Osteoblast (primary cell): ENCODE data around the gene CZIB. TPM values are rescaled to one million over a fixed set of nuclear protein-coding genes. Genes with fewer than 3 reads are reported as not detected.
"Not testable (repeated sequence)": the region's sequence is repeated elsewhere in the genome, so short reads cannot be mapped to it uniquely, and the experiment has no call there.

ENCODE experiments used
- DNase-seq: peaks from one replicate; pipeline ENCODE4 v3.0.0; 2011; ENCODE audit warnings: low spot score, mixed read lengths; ENCODE audit not compliant: insufficient read length; ENCODE audit errors: missing footprints
- H2AFZ ChIP-seq: 2 replicates; pipeline ENCODE4 v1.6.0; 2011; ENCODE audit warnings: mild to moderate bottlenecking, low read length
- H3K27ac ChIP-seq: 2 replicates; pipeline ENCODE4 v1.5.1; 2011; ENCODE audit warnings: mild to moderate bottlenecking, low read depth, low read length, moderate library complexity
- H3K27me3 ChIP-seq: 2 replicates; pipeline ENCODE4 v1.6.0; 2012; ENCODE audit warnings: mild to moderate bottlenecking, control low read depth, inconsistent platforms, low read length, moderate library complexity; ENCODE audit not compliant: insufficient read depth
- H3K36me3 ChIP-seq: 2 replicates; pipeline ENCODE4 v1.5.1; 2011; ENCODE audit warnings: mild to moderate bottlenecking, low read length, control low read depth, moderate library complexity; ENCODE audit not compliant: insufficient read depth
- H3K4me1 ChIP-seq: 2 replicates; pipeline ENCODE4 v1.5.1; 2011; ENCODE audit warnings: mild to moderate bottlenecking, low read length, control low read depth, moderate library complexity; ENCODE audit not compliant: insufficient read depth
- H3K4me2 ChIP-seq: 2 replicates; pipeline ENCODE4 v1.6.0; 2011; ENCODE audit warnings: mild to moderate bottlenecking, low read length; ENCODE audit not compliant: insufficient read depth
- H3K4me3 ChIP-seq: fragments of 200-600 bp; sonication (generic); 3 replicates; pipeline ENCODE4 v1.5.1; 2012; ENCODE audit warnings: mild to moderate bottlenecking, low read length, inconsistent platforms; ENCODE audit not compliant: insufficient read depth
- H3K79me2 ChIP-seq: 2 replicates; pipeline ENCODE4 v1.6.0; 2012; ENCODE audit warnings: mild to moderate bottlenecking, low read length, control low read depth, inconsistent platforms; ENCODE audit not compliant: insufficient read depth
- H3K9me3 ChIP-seq: 2 replicates; pipeline ENCODE4 v1.5.1; 2011; ENCODE audit warnings: low read depth, low read length, control low read depth
- H4K20me1 ChIP-seq: 2 replicates; pipeline ENCODE4 v1.6.0; 2012; ENCODE audit warnings: mild to moderate bottlenecking, low read length, control low read depth; ENCODE audit not compliant: insufficient read depth
- total RNA-seq: library from RNA; depleted of rRNA; stranded (reverse); fragments of >200 nt; gene quantifications from 2 replicates; pipeline ENCODE4 v1.2.3, GENCODE V29; 2012
- TF ChIP-seq, protein P1 (sequence below): IDR thresholded peaks from 2 replicates; pipeline ENCODE4 v1.5.1; 2011; ENCODE audit warnings: mild to moderate bottlenecking, low read depth, low read length, moderate library complexity; ENCODE audit errors: extremely low read depth

Gene CZIB
- total RNA-seq, 1 donor, result 63.7 TPM

DNA sequence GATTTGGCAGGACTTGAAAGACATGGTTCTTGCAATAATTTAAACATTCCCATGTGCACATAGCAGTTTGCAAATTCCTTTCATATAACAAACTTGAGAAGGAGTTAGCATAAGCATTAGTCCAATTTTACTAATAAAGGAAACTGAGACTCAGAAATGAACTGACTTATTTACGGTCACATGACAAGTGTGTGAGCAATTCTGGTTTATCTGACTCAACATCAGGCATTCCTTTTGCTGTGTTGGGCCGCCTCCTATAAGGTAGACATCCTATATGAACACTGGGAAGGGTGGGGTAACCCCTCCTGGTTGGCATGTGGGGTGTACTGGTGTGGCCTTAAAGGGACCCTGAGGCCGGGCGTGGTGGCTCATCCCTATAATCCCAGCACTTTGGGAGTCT, 32.3 kb downstream of the CZIB start:
- DNase-seq, result no peak
- TF ChIP-seq, protein P1, sequence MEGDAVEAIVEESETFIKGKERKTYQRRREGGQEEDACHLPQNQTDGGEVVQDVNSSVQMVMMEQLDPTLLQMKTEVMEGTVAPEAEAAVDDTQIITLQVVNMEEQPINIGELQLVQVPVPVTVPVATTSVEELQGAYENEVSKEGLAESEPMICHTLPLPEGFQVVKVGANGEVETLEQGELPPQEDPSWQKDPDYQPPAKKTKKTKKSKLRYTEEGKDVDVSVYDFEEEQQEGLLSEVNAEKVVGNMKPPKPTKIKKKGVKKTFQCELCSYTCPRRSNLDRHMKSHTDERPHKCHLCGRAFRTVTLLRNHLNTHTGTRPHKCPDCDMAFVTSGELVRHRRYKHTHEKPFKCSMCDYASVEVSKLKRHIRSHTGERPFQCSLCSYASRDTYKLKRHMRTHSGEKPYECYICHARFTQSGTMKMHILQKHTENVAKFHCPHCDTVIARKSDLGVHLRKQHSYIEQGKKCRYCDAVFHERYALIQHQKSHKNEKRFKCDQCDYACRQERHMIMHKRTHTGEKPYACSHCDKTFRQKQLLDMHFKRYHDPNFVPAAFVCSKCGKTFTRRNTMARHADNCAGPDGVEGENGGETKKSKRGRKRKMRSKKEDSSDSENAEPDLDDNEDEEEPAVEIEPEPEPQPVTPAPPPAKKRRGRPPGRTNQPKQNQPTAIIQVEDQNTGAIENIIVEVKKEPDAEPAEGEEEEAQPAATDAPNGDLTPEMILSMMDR, result no peak
- Histone ChIP-seq H3K36me3 (no peaks in the 10 kb centered on the region), H4K20me1 (no peaks in the 10 kb centered on the region), H3K79me2 (no peaks in the 10 kb centered on the region), H3K9me3 (no peaks in the 10 kb centered on the region), H3K4me1 (peaks cover 6% of the 10 kb centered on the region), H2AFZ (no peak overlapping the region), H3K27me3 (no peaks in the 10 kb centered on the region), H3K27ac (no peak overlapping the region), H3K4me2 (no peak overlapping the region), H3K4me3 (no peak overlapping the region)

DNA sequence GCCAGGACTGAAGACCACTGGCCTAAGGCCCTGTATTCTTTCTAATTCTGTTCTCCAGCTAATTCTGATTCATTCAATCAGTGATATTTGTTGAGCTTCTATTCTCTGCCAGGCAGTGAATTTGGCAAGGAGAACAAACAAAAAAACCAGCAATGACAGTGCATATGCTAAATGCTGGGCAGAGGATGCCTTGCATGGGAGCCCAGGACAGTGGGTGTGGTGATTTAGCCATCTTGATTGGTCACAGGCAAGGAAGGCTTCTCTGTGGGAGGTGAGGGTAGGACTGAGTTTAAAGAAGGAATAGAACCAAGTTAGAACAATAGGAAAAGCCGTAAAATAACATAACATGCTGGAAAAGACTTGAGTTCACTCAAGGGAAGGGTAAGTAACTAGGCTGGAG, 33.0 kb downstream of the CZIB start:
- H3K4me2 ChIP-seq, result no peak overlapping the region

DNA sequence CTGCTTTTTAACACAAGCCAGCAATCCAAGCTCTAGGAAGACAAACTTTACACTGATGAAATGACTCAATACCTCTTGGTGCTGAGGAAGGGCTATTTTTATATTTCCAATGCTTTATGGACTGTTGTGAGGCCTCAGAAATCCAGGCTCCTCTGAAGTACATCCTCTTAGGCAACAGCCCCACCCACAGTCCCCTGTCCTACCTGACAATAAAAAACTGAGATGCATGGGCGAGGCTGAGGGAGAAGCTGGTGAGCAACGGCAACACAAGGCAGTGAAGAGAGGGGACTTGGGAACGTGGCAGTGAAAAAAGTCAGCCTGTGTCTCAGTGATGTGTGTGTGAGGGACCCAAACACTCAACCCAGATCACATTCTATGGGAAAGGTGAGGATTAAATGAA, 33.9 kb downstream of the CZIB start:
- DNase-seq, result no peak
- Histone ChIP-seq H3K27me3 (no peaks in the 10 kb centered on the region), H3K9me3 (no peaks in the 10 kb centered on the region), H2AFZ (no peak overlapping the region), H4K20me1 (no peaks in the 10 kb centered on the region), H3K79me2 (no peaks in the 10 kb centered on the region), H3K4me3 (no peak overlapping the region), H3K27ac (no peak overlapping the region), H3K4me2 (no peak overlapping the region), H3K4me1 (peaks cover 18% of the 10 kb centered on the region), H3K36me3 (no peaks in the 10 kb centered on the region)
- TF ChIP-seq, protein P1, result no peak

More for the DNA sequence above, 33.0 kb downstream of the CZIB start:
- no peak overlapping the region for H3K4me3 ChIP-seq
- peaks cover 10% of the 10 kb centered on the region for H3K4me1 ChIP-seq
- no peaks in the 10 kb centered on the region for H4K20me1 ChIP-seq
- H3K9me3 ChIP-seq, result no peaks in the 10 kb centered on the region
- TF ChIP-seq, protein P1, result no peak
- H2AFZ ChIP-seq, result peak overlapping the region; percentile 38
- no peak overlapping the region for H3K27ac ChIP-seq
- H3K79me2 ChIP-seq, result no peaks in the 10 kb centered on the region
- no peak for DNase-seq
- H3K36me3 ChIP-seq, result no peaks in the 10 kb centered on the region
- no peaks in the 10 kb centered on the region for H3K27me3 ChIP-seq

DNA sequence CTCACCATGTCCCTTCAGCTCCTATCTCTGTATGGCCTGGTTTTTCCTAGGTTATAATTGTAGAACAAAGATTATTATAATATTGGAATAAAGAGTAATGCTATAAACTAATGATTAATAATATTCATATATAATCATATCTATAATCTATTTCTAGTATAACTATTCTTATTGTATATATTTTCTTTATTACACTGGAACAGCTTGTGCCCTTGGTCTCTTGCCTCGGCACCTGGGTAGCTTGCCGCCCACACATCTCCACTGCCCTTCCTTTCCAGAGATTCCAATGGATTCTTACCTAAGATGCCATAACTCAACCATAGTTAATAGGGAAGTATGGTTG, 34.5 kb downstream of the CZIB start:
- not testable (repeated sequence) for H3K9me3 ChIP-seq, H2AFZ ChIP-seq, DNase-seq, H3K36me3 ChIP-seq, H3K27ac ChIP-seq, H4K20me1 ChIP-seq, H3K79me2 ChIP-seq, H3K4me3 ChIP-seq, H3K4me2 ChIP-seq, H3K27me3 ChIP-seq
- H3K4me1 ChIP-seq, result peaks cover 18% of the 10 kb centered on the region
